AG09319 (cell line): Measurements from ENCODE around the gene SNRNP70.
A peak's percentile ranks its signal among the peaks of the same experiment; 100 is the strongest.

Source experiments
- DNase-seq: peaks from one replicate; pipeline ENCODE4 v3.0.0-alpha.2; 2010; ENCODE audit warnings: low read depth; ENCODE audit errors: extremely low read depth
- CTCF ChIP-seq: IDR thresholded peaks from 2 replicates; pipeline ENCODE4 v1.5.1; 2011; ENCODE audit warnings: low read depth, mild to moderate bottlenecking, inconsistent platforms, low read length, moderate library complexity

The SNRNP70 gene

DNA sequence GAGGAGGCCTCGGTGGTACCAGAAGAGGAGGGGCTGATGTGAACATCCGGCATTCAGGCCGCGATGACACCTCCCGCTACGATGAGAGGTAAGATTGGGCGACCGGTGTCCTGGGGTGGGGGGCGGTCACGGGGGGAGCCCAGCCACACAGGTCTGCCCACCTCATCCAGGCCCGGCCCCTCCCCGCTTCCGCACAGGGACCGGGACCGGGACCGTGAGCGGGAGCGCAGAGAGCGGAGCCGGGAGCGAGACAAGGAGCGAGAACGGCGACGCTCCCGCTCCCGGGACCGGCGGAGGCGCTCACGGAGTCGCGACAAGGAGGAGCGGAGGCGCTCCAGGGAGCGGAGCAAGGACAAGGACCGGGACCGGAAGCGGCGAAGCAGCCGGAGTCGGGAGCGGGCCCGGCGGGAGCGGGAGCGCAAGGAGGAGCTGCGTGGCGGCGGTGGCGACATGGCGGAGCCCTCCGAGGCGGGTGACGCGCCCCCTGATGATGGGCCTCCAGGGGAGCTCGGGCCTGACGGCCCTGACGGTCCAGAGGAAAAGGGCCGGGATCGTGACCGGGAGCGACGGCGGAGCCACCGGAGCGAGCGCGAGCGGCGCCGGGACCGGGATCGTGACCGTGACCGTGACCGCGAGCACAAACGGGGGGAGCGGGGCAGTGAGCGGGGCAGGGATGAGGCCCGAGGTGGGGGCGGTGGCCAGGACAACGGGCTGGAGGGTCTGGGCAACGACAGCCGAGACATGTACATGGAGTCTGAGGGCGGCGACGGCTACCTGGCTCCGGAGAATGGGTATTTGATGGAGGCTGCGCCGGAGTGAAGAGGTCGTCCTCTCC is 22.6 kb downstream of the SNRNP70 start:
- no peak for DNase-seq
- TF ChIP-seq CTCF: no peak

- TF ChIP-seq CTCF: no peak
- DNase-seq: no peak
Measured at GRCh38 chr19:49109051-49109450, 23.8 kb downstream of the SNRNP70 start.

DNA sequence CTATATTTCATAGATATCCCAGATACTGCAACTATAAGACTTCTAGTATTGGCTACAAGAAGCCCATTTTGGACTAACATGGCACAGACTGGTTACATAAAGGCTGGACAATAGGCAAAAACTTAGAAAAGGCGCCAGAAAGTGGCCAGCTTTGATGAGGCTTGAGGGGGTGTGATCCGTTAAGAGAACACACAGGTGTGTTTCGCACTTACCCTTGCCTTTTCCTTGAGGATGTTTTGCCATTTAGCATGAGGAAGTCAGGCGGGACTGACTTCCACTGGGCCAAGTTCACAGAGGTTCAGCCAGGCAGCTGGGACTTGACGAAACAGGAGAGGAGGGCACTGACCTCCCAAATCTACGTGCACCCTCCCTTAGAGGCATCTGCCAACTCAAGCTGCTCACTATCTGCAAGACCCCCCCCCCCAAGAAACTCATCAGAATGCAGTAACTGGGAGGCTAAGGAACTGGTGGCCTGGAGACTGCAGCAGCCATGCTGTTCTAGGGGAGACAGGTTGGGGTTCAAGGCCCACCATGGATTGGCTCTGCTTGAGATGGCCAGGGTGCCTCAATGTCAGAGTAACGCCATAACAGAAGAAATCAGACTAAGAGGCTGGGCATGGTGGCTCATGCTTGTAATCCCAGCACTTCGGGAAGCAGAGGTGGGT is 24.4 kb downstream of the SNRNP70 start:
- no peak for DNase-seq
- no peak for TF ChIP-seq CTCF

GRCh38 chr19:49110567-49110966 is 25.3 kb downstream of the SNRNP70 start:
- TF ChIP-seq CTCF: no peak

GRCh38 chr19:49111218-49111998 is 26.2 kb downstream of the SNRNP70 start:
- DNase-seq: no peak
- TF ChIP-seq CTCF: no peak

More at GRCh38 chr19:49110567-49110966, 25.3 kb downstream of the SNRNP70 start:
- no peak for DNase-seq

GRCh38 chr19:49113762-49114629 is 28.7 kb downstream of the SNRNP70 start, which contains the start of gene LIN7B:
TSS of gene LIN7B (plus strand) at chr19:49114370. CDS start at chr19:49114405, 35 bp downstream.
- peak; percentile 11; the same call in 1 of the 2 replicates for TF ChIP-seq CTCF
- no peak for DNase-seq
